ENCODE measurements around the gene OSBPL1A.

- TF ChIP-seq EP300 (IDR thresholded peaks at IDR 0.05; ENCODE audit: borderline replicate concordance in 1 of 2, low read depth in 1 of 2, low read length in 1 of 2) (no peak), CTCF (IDR thresholded peaks at IDR 0.05) (no peak), POLR2AphosphoS5 (IDR thresholded peaks at IDR 0.05; ENCODE audit: low read depth, low read length) (no peak), TAF1 (IDR thresholded peaks at IDR 0.05; ENCODE audit: borderline replicate concordance, low read depth, low read length) (no peak), YY1 (IDR thresholded peaks at IDR 0.05; ENCODE audit: low read depth) (no peak)
- TF ChIP-seq, protein P1, sequence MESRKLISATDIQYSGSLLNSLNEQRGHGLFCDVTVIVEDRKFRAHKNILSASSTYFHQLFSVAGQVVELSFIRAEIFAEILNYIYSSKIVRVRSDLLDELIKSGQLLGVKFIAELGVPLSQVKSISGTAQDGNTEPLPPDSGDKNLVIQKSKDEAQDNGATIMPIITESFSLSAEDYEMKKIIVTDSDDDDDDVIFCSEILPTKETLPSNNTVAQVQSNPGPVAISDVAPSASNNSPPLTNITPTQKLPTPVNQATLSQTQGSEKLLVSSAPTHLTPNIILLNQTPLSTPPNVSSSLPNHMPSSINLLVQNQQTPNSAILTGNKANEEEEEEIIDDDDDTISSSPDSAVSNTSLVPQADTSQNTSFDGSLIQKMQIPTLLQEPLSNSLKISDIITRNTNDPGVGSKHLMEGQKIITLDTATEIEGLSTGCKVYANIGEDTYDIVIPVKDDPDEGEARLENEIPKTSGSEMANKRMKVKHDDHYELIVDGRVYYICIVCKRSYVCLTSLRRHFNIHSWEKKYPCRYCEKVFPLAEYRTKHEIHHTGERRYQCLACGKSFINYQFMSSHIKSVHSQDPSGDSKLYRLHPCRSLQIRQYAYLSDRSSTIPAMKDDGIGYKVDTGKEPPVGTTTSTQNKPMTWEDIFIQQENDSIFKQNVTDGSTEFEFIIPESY (IDR thresholded peaks at IDR 0.05; ENCODE audit: borderline replicate concordance, low read depth), result no peak
These were observed 56.3 kb downstream of the OSBPL1A start for GRCh38 chr18:24341361-24341760.

Data from SK-N-SH (cell line).